ENCODE measurements around the gene HNRNPM. TPM values are rescaled to one million over a fixed set of nuclear protein-coding genes. Genes with fewer than 3 reads are reported as not detected.
"Not testable (repeated sequence)": the region's sequence is repeated elsewhere in the genome, so short reads cannot be mapped to it uniquely, and the experiment has no call there.

Gene HNRNPM
- total RNA-seq, 1 donor from 2014 or later = 198 TPM

GRCh38 chr19:8513036-8513686 lies 68.4 kb downstream of the HNRNPM start:
- TF ChIP-seq CTCF (IDR thresholded peaks at IDR 0.05) = no peak
- H3K27me3 ChIP-seq = no peaks in the 10 kb centered on the region
- intact Hi-C loops (cut with DNase I) = loop anchor here (1.0 to 10.0 kb wide), 2 partner anchors 13 to 588 kb away; partner anchors contain the start of genes CTXN1 and SNAPC2

GRCh38 chr19:8513687-8514504 lies 69.1 kb downstream of the HNRNPM start, which contains the start of gene ZNF414:
Gene ZNF414, minus strand, starts transcription at chr19:8514167. Its CDS starts 121 bp downstream, at chr19:8514046.
- Histone ChIP-seq H3K9me3 (no peaks in the 10 kb centered on the region), H3K4me1 (peaks cover 6 to 7% of the 10 kb centered on the region in 2 donors), H3K4me3 (peak within 1 kb of the TSS; percentile 70 to 90), H3K36me3 (peaks cover 0 to 13% of the 10 kb centered on the region in 2 donors), H3K27me3 (no peaks in the 10 kb centered on the region), H3K27ac (peak within 1 kb of the TSS; percentile 96 to 98)
- peak; percentile 77 to 98 for DNase-seq (ENCODE audit: low spot score in 2 of 2)
- intact Hi-C loops (cut with DNase I) = loop anchor here (1.0 to 10.0 kb wide), 3 partner anchors 12 to 589 kb away; partner anchors contain the start of genes CTXN1, HNRNPM and SNAPC2
- TF ChIP-seq CTCF (IDR thresholded peaks at IDR 0.05) = no peak

More at GRCh38 chr19:8513036-8513686, 68.4 kb downstream of the HNRNPM start:
- Histone ChIP-seq H3K9me3 (no peaks in the 10 kb centered on the region), H3K27ac (peak overlapping the region; percentile 96 to 98), H3K4me3 (peak overlapping the region; percentile 70 to 90), H3K36me3 (peaks cover 0 to 13% of the 10 kb centered on the region in 2 donors), H3K4me1 (peaks cover 6 to 7% of the 10 kb centered on the region in 2 donors)
- DNase-seq (ENCODE audit: low spot score in 2 of 2) = no peak

GRCh38 chr19:8514505-8515009 lies 69.8 kb downstream of the HNRNPM start:
- peak overlapping the region; percentile 70 to 90 for H3K4me3 ChIP-seq
- not testable (repeated sequence) for H3K4me1 ChIP-seq; DNase-seq (ENCODE audit: low spot score in 2 of 2); H3K9me3 ChIP-seq; H3K27me3 ChIP-seq
- peaks cover 0 to 12% of the 10 kb centered on the region in 2 donors for H3K36me3 ChIP-seq
- intact Hi-C loops (cut with DNase I) = loop anchor here (2.0 to 10.0 kb wide), 2 partner anchors 70 to 590 kb away; partner anchors contain the start of genes CTXN1, HNRNPM and SNAPC2
- H3K27ac ChIP-seq = peak overlapping the region; percentile 96 to 98

DNA sequence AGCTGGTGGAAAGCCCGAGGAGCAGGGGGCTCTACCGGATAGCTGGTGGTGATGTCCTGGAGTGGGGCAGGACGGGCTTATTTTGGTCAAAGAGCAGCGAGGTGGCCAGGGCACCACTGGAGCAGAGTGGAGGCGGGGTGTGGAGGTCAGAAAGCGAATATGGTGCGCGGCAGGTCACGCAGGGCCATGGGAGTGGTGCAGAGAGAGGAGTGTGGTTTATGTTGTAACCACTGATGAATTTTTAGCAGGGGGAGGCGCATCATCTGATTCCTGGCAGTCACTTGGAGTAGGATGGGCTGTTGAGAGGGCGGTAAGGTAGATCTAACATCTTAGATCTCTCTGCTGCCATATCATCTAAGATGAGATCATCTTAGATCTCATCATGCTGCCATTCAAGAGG lies 70.5 kb downstream of the HNRNPM start:
- H3K27me3 ChIP-seq = no peaks in the 10 kb centered on the region
- intact Hi-C loops (cut with DNase I) = loop anchor here (2.0 to 10.0 kb wide), 2 partner anchors 71 to 591 kb away; partner anchors contain the start of genes CTXN1, HNRNPM and SNAPC2

More for the DNA sequence above, 70.5 kb downstream of the HNRNPM start:
- peaks cover 6 to 7% of the 10 kb centered on the region in 2 donors for H3K4me1 ChIP-seq
- H3K4me3 ChIP-seq = no peak overlapping the region
- H3K27ac ChIP-seq = no peak overlapping the region
- peaks cover 0 to 8% of the 10 kb centered on the region in 2 donors for H3K36me3 ChIP-seq
- no peaks in the 10 kb centered on the region for H3K9me3 ChIP-seq
- TF ChIP-seq CTCF (IDR thresholded peaks at IDR 0.05) = no peak
- DNase-seq (ENCODE audit: low spot score in 2 of 2) = no peak
